22Rv1 (cell line): Measurements from ENCODE around the gene SNX9.

ENCODE experiments used
- H3K27ac ChIP-seq: fragments of 450-650 bp; 2 replicates; pipeline ENCODE4 v1.5.1; 2017
- CTCF ChIP-seq: fragments of 450-650 bp; IDR thresholded peaks from 2 replicates; pipeline ENCODE4 v1.5.1; 2017; ENCODE audit warnings: mild to moderate bottlenecking
- ZFX ChIP-seq: fragments of 450-650 bp; IDR thresholded peaks from 2 replicates; pipeline ENCODE4 v1.6.1; 2017; ENCODE audit warnings: antibody characterized with exemption, borderline replicate concordance

SNX9 gene

DNA sequence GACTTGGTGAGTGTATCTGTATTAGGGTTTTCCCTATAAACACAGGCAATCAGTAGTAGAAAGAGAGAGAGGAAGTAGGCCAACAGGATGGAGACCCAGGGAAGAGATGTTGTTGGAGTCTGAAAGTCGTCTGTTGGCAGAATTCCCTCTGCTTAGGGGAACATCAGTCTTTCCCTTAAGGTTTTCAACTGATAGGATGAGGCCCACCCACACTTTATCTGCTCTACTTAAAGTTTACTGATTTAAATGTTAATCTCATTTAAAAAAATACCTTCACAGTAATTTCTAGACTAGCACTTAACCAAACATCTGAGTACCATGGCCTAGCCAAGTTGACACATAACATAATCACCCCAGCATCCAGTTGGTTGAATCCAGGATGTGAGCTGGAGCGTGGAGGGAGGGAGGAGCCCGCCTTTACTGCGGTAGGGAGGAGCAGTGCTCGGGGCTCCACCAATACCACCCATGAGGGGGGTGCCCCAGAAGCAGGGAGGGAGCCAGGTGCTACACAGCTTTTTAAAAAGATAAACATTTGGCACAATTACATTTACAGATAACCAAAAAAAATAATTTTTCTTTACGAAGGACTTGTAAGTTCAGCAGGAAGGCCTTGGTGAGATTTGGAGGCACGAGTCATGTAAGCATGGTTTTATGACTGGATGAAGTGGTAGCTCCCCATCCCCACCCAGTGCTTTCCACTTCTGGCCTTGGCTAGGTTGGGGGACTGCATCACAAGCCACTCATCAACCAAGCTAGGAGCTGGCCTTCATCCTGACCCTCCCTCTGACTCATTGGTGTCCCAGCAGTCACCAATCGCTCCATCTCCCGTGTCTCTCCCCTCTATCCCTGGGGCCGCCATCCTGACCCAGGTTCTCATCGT is 18.4 kb upstream of the SNX9 start:
- H3K27ac ChIP-seq = no peak overlapping the region
- TF ChIP-seq CTCF (no peak), ZFX (no peak)

- TF ChIP-seq ZFX (no peak), CTCF (no peak)
Observed at GRCh38 chr6:157806131-157806855, 16.8 kb upstream of the SNX9 start.

DNA sequence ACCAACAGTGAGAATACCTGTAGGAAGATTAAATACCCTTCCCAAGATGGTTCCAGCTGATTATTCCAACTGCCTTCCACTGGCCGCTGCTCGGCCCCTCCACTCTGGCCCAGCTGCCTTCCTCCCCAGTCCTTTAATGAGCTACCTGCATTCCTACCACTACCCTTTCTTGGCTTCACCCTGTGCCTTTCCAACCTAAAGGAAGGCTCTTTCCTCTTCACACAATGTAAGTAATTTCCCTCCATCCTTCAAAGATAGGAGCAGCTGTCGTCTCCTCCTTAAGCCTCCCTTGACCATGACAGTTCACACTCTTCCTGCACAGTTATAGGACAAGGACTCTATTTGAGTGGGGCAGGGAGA is 16.2 kb upstream of the SNX9 start:
- H3K27ac ChIP-seq = no peak overlapping the region
- no peak for TF ChIP-seq CTCF
- no peak for TF ChIP-seq ZFX

More at GRCh38 chr6:157806131-157806855, 16.8 kb upstream of the SNX9 start:
- H3K27ac ChIP-seq = no peak overlapping the region

- no peak for TF ChIP-seq ZFX
- no peak for TF ChIP-seq CTCF
- no peak overlapping the region for H3K27ac ChIP-seq
Observed at GRCh38 chr6:157808405-157808950, 14.6 kb upstream of the SNX9 start.

- TF ChIP-seq ZFX (no peak), CTCF (no peak)
Observed at GRCh38 chr6:157809613-157810012, 13.4 kb upstream of the SNX9 start.

GRCh38 chr6:157811137-157811475 is 11.9 kb upstream of the SNX9 start:
- TF ChIP-seq ZFX (no peak), CTCF (no peak)
- no peak overlapping the region for H3K27ac ChIP-seq

More at GRCh38 chr6:157809613-157810012, 13.4 kb upstream of the SNX9 start:
- no peak overlapping the region for H3K27ac ChIP-seq
